ENCODE results near the gene ARHGAP26. TPM values are rescaled to one million over a fixed set of nuclear protein-coding genes. Genes with fewer than 3 reads are reported as not detected.

Gene ARHGAP26
- total RNA-seq, 1 donor from 2014 or later = 34.9 TPM

Other genes with a start within 250 kb of the ARHGAP26 start
- 43.6 TPM for gene FGF1, start 84.3 kb upstream of the ARHGAP26 start, total RNA-seq

Data from left ventricle myocardium superior (tissue), 1 donor.